K562 (cell line): Measurements from ENCODE around the gene TLDC2. TPM values are rescaled to one million over a fixed set of nuclear protein-coding genes. Genes with fewer than 3 reads are reported as not detected.
A peak's percentile ranks its signal among the peaks of the same experiment; 100 is the strongest.

ENCODE experiments used
- CTCF ChIP-seq, 3 experiments: IDR thresholded peaks in 2 of 3; conservative IDR thresholded peaks in 1 of 3; 2 replicates each; pipeline ENCODE4 v1.5.1; 2011 to 2012; ENCODE audit warnings: low read length in 3 of 3, mild to moderate bottlenecking in 3 of 3, control low read depth in 2 of 3, improper control_type of control experiment in 1 of 3, inconsistent platforms in 1 of 3, low read depth in 1 of 3, mixed read lengths in 1 of 3, moderate library complexity in 1 of 3; ENCODE audit not compliant: insufficient read depth in 2 of 3
- EP400 ChIP-seq: fragments of 450-650 bp; IDR thresholded peaks from 2 replicates; pipeline ENCODE4 v1.6.1; 2017; ENCODE audit warnings: antibody characterized with exemption, mild to moderate bottlenecking, moderate library complexity
- EZH2 ChIP-seq: IDR thresholded peaks from 2 replicates; pipeline ENCODE4 v1.6.1; 2012; ENCODE audit warnings: low read depth, mild to moderate bottlenecking, inconsistent platforms, low read length, borderline replicate concordance
- GTF2F1 ChIP-seq: IDR thresholded peaks from 2 replicates; pipeline ENCODE4 v1.6.1; 2011; ENCODE audit warnings: low read depth, low read length, improper control_type of control experiment
- MTF1 ChIP-seq: fragments of 250-450 bp; sonication (Bioruptor Pico); IDR thresholded peaks from 2 replicates; pipeline ENCODE4 v1.9.0; 2021; ENCODE audit warnings: moderate library complexity, mild to moderate bottlenecking, inconsistent platforms, borderline replicate concordance
- PHF21A ChIP-seq: fragments of 450-650 bp; IDR thresholded peaks from 2 replicates; pipeline ENCODE4 v1.6.1; 2017; ENCODE audit warnings: low read depth, borderline replicate concordance
- REST ChIP-seq, 2 experiments: fragments of 450-650 bp; formaldehyde crosslinking in 1 of 2; IDR thresholded peaks; 2 replicates each; pipeline versions ENCODE4 v1.4.0 to v1.6.1; 2014 to 2020; ENCODE audit warnings: mild to moderate bottlenecking in 2 of 2, borderline replicate concordance in 1 of 2, low read depth in 1 of 2
- SIN3B ChIP-seq: fragments of 450-650 bp; IDR thresholded peaks from 2 replicates; pipeline ENCODE4 v1.6.1; 2017; ENCODE audit warnings: low read depth, mild to moderate bottlenecking, moderate library complexity
- ZKSCAN8 ChIP-seq: fragments of 200-800 bp; sonication (Bioruptor generic); IDR thresholded peaks from 2 replicates; pipeline ENCODE4 v1.6.1; 2016; ENCODE audit warnings: missing genetic modification characterization, missing compliant biosample characterization
- ZNF24 ChIP-seq: fragments of 450-650 bp; IDR thresholded peaks from 2 replicates; pipeline ENCODE4 v1.6.1; 2016
- ZNF644 ChIP-seq: fragments of 200-800 bp; sonication (Bioruptor generic); IDR thresholded peaks from 2 replicates; pipeline ENCODE4 v1.6.1; 2016; ENCODE audit warnings: low read depth, missing genetic modification characterization, missing compliant biosample characterization
- ZNF717 ChIP-seq: fragments of 250-450 bp; sonication (Bioruptor Pico); IDR thresholded peaks from 2 replicates; pipeline ENCODE4 v1.5.0; 2021
- polyA plus RNA-seq, 8 experiments: library from polyadenylated mRNA; depleted of rRNA in 4 of 8; stranded (reverse) in 5 of 8; unstranded in 3 of 8; fragments of >200 nt; fragmentation: Nextera tagmentation in 2 of 8; fragmentation: Illumina TruSeq in 1 of 8; extraction: Ambion mirVana in 2 of 8; extraction: Trizol in 1 of 8; gene quantifications; 2 replicates each; pipeline versions ENCODE4 v1.2.1 to v1.2.3, GENCODE V29; 2011 to 2014; ENCODE audit warnings: inconsistent platforms in 1 of 8, missing spikeins in 1 of 8
- total RNA-seq, 7 experiments: library from RNA; depleted of rRNA in 6 of 7; stranded (reverse); fragments of >200 nt in 6 of 7; fragmentation: Illumina TruSeq in 2 of 7; extraction: Trizol in 2 of 7; gene quantifications; 2 replicates each; pipeline versions ENCODE4 v1.2.1 to v1.2.3, GENCODE V29; 2011 to 2021; ENCODE audit warnings: low replicate concordance in 1 of 7
- TF ChIP-seq, protein P1 (sequence below), 2 experiments: fragments of 450-650 bp; conservative IDR thresholded peaks; 2 replicates each; pipeline ENCODE4 v1.6.1; 2017; ENCODE audit warnings: mild to moderate bottlenecking in 2 of 2, moderate library complexity in 2 of 2
- TF ChIP-seq, protein P2 (sequence below): fragments of 450-650 bp; formaldehyde crosslinking; IDR thresholded peaks from 2 replicates; pipeline ENCODE4 v1.4.0; 2020; ENCODE audit warnings: mild to moderate bottlenecking, moderate library complexity

The TLDC2 gene
- total and polyA plus RNA-seq, 9 of the 15 experiments (the other 6 are each of a cell fraction or from before 2014, with no cell fraction given) = not detected

DNA sequence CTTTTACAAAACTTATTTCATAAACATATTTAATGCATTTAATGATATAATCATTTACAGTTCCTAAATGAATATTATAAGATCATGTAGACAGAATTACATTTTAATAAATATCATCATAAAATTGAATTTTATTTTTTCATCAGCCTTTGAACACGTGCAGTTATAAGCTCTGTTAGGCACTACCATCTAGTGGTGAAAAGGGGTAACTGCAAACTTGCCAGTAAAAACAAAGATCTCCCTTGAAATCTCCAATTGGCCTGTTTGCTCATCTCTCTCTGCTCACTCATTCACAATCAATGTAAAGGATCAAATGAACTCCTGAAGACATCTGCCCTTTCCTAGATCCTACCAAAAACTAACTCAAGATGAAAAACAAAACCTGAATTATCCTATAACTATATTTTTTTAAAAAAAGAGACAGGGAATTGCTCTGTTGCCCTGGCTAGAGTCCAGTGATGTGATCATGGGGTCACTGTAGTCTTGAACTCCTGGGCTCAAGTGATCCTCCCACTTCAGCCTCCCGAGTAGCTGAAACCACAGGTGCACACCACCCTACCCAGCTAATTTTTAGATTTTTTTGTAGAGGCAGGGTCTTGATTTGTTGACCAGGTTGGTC is 43.9 kb downstream of the TLDC2 start (continued):
- TF ChIP-seq CTCF (IDR thresholded peaks at IDR 0.05 in 2 of 3, conservative IDR thresholded peaks at IDR 0.05 in 1 of 3; ENCODE audit: insufficient read depth in 2 of 3, low read depth in 1 of 3, low read length in 3 of 3) (peak; percentile 56 to 93 (median 78); a peak in 5 of 6 replicates), REST (IDR thresholded peaks at IDR 0.05; ENCODE audit: borderline replicate concordance) (peak; percentile 31; the same call in 1 of the 2 replicates), REST (CRISPR knock-in tag; IDR thresholded peaks at IDR 0.05; ENCODE audit: low read depth) (no peak), SIN3B (no peak), EZH2 (no peak), ZNF644 (no peak), ZNF717 (no peak), PHF21A (no peak), MTF1 (CRISPR knock-in tag) (no peak), ZKSCAN8 (no peak), GTF2F1 (no peak), ZNF24 (no peak), EP400 (peak; percentile 48; the same call in 1 of the 2 replicates)
- TF ChIP-seq, protein P1, sequence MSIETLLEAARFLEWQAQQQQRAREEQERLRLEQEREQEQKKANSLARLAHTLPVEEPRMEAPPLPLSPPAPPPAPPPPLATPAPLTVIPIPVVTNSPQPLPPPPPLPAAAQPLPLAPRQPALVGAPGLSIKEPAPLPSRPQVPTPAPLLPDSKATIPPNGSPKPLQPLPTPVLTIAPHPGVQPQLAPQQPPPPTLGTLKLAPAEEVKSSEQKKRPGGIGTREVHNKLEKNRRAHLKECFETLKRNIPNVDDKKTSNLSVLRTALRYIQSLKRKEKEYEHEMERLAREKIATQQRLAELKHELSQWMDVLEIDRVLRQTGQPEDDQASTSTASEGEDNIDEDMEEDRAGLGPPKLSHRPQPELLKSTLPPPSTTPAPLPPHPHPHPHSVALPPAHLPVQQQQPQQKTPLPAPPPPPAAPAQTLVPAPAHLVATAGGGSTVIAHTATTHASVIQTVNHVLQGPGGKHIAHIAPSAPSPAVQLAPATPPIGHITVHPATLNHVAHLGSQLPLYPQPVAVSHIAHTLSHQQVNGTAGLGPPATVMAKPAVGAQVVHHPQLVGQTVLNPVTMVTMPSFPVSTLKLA (conservative IDR thresholded peaks at IDR 0.05) = peak in 1 of 2 experiments; percentile 52; a peak in 2 of 4 replicates
- TF ChIP-seq, protein P2, sequence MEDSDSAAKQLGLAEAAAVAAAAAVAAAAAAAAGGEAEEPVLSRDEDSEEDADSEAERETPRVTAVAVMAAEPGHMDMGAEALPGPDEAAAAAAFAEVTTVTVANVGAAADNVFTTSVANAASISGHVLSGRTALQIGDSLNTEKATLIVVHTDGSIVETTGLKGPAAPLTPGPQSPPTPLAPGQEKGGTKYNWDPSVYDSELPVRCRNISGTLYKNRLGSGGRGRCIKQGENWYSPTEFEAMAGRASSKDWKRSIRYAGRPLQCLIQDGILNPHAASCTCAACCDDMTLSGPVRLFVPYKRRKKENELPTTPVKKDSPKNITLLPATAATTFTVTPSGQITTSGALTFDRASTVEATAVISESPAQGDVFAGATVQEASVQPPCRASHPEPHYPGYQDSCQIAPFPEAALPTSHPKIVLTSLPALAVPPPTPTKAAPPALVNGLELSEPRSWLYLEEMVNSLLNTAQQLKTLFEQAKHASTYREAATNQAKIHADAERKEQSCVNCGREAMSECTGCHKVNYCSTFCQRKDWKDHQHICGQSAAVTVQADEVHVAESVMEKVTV (CRISPR knock-in tag) = peak; percentile 53
